IPS-18a (cell line): ENCODE data around the gene ALKBH8.
"Not testable (repeated sequence)": the region's sequence is repeated elsewhere in the genome, so short reads cannot be mapped to it uniquely, and the experiment has no call there.

ENCODE experiments used
- H3K27ac ChIP-seq: one replicate; pipeline ENCODE4 v1.5.1; 2013; ENCODE audit warnings: low read length
- H3K27me3 ChIP-seq: one replicate; pipeline ENCODE4 v1.6.1; 2013; ENCODE audit warnings: mild to moderate bottlenecking, low read length; ENCODE audit not compliant: control insufficient read depth, insufficient read depth
- H3K36me3 ChIP-seq: one replicate; pipeline ENCODE4 v1.6.1; 2013; ENCODE audit warnings: low read depth, low read length; ENCODE audit not compliant: control insufficient read depth
- H3K4me1 ChIP-seq: one replicate; pipeline ENCODE4 v1.6.1; 2013; ENCODE audit warnings: low read depth, low read length; ENCODE audit not compliant: control insufficient read depth
- H3K4me3 ChIP-seq: one replicate; pipeline ENCODE4 v1.5.1; 2013; ENCODE audit warnings: low read length
- H3K9ac ChIP-seq: one replicate; pipeline ENCODE4 v1.6.1; 2013; ENCODE audit warnings: mild to moderate bottlenecking, low read length, moderate library complexity
- H3K9me3 ChIP-seq: one replicate; pipeline ENCODE4 v1.6.1; 2013; ENCODE audit warnings: low read depth, low read length; ENCODE audit not compliant: control insufficient read depth

Gene ALKBH8

GRCh38 chr11:107496011-107496410, 69.5 kb downstream of the ALKBH8 start:
- no peaks in the 10 kb centered on the region for H3K27me3 ChIP-seq
- no peak overlapping the region for H3K27ac ChIP-seq
- H3K4me1 ChIP-seq, result no peaks in the 10 kb centered on the region
- H3K4me3 ChIP-seq, result no peak overlapping the region
- H3K36me3 ChIP-seq, result no peaks in the 10 kb centered on the region
- H3K9ac ChIP-seq, result no peak overlapping the region
- H3K9me3 ChIP-seq, result no peaks in the 10 kb centered on the region

DNA sequence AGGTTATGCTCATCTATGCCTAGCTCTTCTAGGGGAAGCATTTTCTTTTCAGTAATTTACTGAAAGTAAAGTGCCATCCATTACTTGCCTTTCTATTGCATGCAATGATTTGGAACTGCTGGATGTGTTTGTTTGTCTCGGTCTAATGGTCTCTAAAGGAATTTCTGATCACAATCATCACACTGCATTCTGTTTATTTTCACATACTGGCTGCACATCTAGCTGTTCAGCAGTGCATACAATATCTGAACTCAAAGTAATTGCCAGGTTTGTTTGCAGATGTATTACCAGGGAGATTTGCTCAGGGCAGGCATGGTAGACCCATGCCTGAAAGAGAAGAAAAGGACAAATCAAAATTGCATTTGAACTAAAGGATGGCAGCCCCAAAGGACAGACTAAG, 71.5 kb downstream of the ALKBH8 start:
- H3K27me3 ChIP-seq, result no peaks in the 10 kb centered on the region
- H3K27ac ChIP-seq, result no peak overlapping the region
- no peaks in the 10 kb centered on the region for H3K36me3 ChIP-seq
- H3K4me3 ChIP-seq, result no peak overlapping the region
- H3K9me3 ChIP-seq, result no peaks in the 10 kb centered on the region
- H3K4me1 ChIP-seq, result no peaks in the 10 kb centered on the region
- no peak overlapping the region for H3K9ac ChIP-seq

- Histone ChIP-seq H3K4me1 (no peaks in the 10 kb centered on the region), H3K27ac (no peak overlapping the region), H3K9me3 (no peaks in the 10 kb centered on the region), H3K4me3 (no peak overlapping the region), H3K27me3 (no peaks in the 10 kb centered on the region), H3K9ac (no peak overlapping the region), H3K36me3 (no peaks in the 10 kb centered on the region)
Observed at GRCh38 chr11:107493117-107493516, 72.4 kb downstream of the ALKBH8 start.

- Histone ChIP-seq H3K36me3 (no peaks in the 10 kb centered on the region), H3K27ac (no peak overlapping the region), H3K9me3 (no peaks in the 10 kb centered on the region), H3K9ac (no peak overlapping the region), H3K4me3 (no peak overlapping the region), H3K27me3 (no peaks in the 10 kb centered on the region), H3K4me1 (no peaks in the 10 kb centered on the region)
Observed at GRCh38 chr11:107490836-107491235, 74.7 kb downstream of the ALKBH8 start.

- no peaks in the 10 kb centered on the region for H3K36me3 ChIP-seq
- H3K9me3 ChIP-seq, result no peaks in the 10 kb centered on the region
- no peaks in the 10 kb centered on the region for H3K4me1 ChIP-seq
- no peaks in the 10 kb centered on the region for H3K27me3 ChIP-seq
- H3K4me3 ChIP-seq, result no peak overlapping the region
- H3K9ac ChIP-seq, result no peak overlapping the region
- no peak overlapping the region for H3K27ac ChIP-seq
Observed at GRCh38 chr11:107482234-107482633, 83.3 kb downstream of the ALKBH8 start.

DNA sequence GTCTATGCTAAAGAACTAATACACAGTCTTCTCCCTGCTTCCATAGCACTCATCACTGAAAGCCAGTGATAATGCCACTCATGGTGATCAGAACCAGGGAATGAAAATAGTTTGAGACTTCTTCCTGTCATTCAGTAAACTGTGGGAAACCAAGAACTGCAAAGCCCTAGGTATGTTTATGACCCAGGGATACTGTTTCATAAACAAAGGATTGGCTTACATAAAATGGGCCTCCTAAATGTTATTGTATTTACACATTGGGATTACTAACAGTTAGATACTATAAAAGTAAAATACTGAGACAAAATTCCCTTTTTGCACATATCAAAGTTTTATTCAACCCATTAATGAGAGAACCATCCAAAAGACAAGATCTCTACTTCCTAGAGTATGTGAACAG, 86.6 kb downstream of the ALKBH8 start:
- no peaks in the 10 kb centered on the region for H3K27me3 ChIP-seq
- H3K9me3 ChIP-seq, result no peaks in the 10 kb centered on the region
- H3K4me3 ChIP-seq, result no peak overlapping the region
- no peak overlapping the region for H3K27ac ChIP-seq
- H3K4me1 ChIP-seq, result no peaks in the 10 kb centered on the region
- no peak overlapping the region for H3K9ac ChIP-seq
- no peaks in the 10 kb centered on the region for H3K36me3 ChIP-seq

GRCh38 chr11:107477820-107478219, 87.7 kb downstream of the ALKBH8 start:
- no peaks in the 10 kb centered on the region for H3K9me3 ChIP-seq
- no peaks in the 10 kb centered on the region for H3K4me1 ChIP-seq
- H3K27me3 ChIP-seq, result no peaks in the 10 kb centered on the region
- no peaks in the 10 kb centered on the region for H3K36me3 ChIP-seq
- H3K4me3 ChIP-seq, result no peak overlapping the region
- H3K9ac ChIP-seq, result no peak overlapping the region
- H3K27ac ChIP-seq, result no peak overlapping the region

DNA sequence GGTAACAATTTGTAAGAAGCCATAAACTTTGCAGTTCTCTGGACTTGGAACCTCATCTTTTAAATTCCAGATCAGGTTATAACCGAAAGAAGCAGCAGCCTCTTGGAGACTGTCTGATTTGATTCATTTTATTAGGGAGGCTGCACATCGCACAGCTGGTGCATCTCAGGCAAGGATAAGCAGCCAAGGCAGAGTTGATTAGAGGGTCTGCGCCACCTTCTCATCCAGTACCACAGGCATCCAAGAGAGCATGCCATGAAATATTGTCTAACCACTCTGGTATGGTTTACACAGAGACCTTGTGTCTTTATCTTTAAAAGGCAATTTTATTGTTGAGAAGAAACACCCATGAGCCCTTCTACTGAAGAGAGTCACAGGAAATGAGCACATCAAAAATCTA, 91.7 kb downstream of the ALKBH8 start:
- no peak overlapping the region for H3K27ac ChIP-seq
- H3K9ac ChIP-seq, result no peak overlapping the region
- no peaks in the 10 kb centered on the region for H3K9me3 ChIP-seq

GRCh38 chr11:107472966-107473365, 92.6 kb downstream of the ALKBH8 start:
- H3K27me3 ChIP-seq, result no peaks in the 10 kb centered on the region
- no peak overlapping the region for H3K9ac ChIP-seq
- no peaks in the 10 kb centered on the region for H3K4me1 ChIP-seq
- no peaks in the 10 kb centered on the region for H3K9me3 ChIP-seq
- H3K4me3 ChIP-seq, result no peak overlapping the region
- no peak overlapping the region for H3K27ac ChIP-seq
- H3K36me3 ChIP-seq, result no peaks in the 10 kb centered on the region

More for the DNA sequence above, 91.7 kb downstream of the ALKBH8 start:
- Histone ChIP-seq H3K4me1 (no peaks in the 10 kb centered on the region), H3K27me3 (no peaks in the 10 kb centered on the region), H3K36me3 (no peaks in the 10 kb centered on the region), H3K4me3 (no peak overlapping the region)

DNA sequence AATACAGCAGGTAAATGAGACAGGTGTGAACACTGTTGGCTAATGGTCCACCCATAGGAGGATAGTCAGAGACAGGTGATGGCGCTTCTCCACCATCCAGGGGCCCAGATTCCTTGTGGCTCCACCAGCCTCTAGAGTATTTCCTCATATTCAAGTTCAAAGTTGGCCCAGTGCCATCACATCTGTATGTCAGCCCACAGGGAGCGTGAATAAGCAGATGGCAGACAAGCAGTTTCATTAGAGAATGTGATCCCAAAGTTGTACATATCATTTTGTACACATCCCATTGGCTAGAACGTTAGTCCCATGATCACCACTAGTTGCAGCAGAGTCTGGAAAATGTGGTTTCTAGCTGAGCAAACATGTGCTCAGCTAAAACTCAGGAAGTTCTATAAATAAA, 96.9 kb downstream of the ALKBH8 start:
- Histone ChIP-seq H3K9ac (no peak overlapping the region), H3K27me3 (no peaks in the 10 kb centered on the region), H3K4me3 (no peak overlapping the region), H3K4me1 (no peaks in the 10 kb centered on the region), H3K27ac (no peak overlapping the region), H3K36me3 (no peaks in the 10 kb centered on the region), H3K9me3 (no peaks in the 10 kb centered on the region)

GRCh38 chr11:107467696-107468095, 97.8 kb downstream of the ALKBH8 start:
- Histone ChIP-seq H3K9ac (no peak overlapping the region), H3K4me3 (no peak overlapping the region), H3K36me3 (no peaks in the 10 kb centered on the region), H3K27me3 (no peaks in the 10 kb centered on the region), H3K9me3 (no peaks in the 10 kb centered on the region), H3K27ac (no peak overlapping the region), H3K4me1 (no peaks in the 10 kb centered on the region)

DNA sequence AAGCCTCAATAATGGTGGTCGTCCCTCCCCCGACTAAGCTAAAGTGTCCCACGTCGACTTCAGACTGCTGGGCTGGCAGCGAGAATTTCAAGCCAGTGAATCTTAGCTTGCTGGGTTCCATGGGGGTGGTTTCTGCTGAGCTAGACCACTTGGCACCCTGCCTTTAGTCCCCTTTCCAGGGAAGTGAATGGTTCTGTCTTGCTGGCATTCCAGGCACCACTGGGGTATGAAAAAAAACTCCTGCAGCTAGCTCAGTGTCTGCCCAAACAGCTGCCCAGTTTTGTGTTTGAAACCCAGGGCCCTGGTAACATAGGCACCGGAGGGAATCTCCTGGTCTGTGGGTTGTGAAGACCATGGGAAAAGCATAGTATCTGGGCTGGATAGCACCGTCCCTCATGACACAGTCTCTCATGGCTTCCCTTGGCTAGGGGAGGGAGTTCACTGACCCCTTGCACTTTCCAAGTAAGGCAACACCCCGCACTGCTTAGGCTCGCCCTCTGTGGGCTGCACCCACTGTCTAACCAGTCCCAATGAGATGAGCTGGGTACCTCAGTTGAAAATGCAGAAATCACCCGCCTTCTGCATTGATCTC, 99.2 kb downstream of the ALKBH8 start:
- not testable (repeated sequence) for H3K36me3 ChIP-seq, H3K9ac ChIP-seq, H3K4me1 ChIP-seq, H3K4me3 ChIP-seq, H3K27me3 ChIP-seq, H3K9me3 ChIP-seq, H3K27ac ChIP-seq
